ENCODE results near the gene ANKS3. TPM values are rescaled to one million over a fixed set of nuclear protein-coding genes. Genes with fewer than 3 reads are reported as not detected.

Gene ANKS3
- total and polyA plus RNA-seq, 2 experiments from 2014 or later: 35.2 to 40.3 TPM

DNA sequence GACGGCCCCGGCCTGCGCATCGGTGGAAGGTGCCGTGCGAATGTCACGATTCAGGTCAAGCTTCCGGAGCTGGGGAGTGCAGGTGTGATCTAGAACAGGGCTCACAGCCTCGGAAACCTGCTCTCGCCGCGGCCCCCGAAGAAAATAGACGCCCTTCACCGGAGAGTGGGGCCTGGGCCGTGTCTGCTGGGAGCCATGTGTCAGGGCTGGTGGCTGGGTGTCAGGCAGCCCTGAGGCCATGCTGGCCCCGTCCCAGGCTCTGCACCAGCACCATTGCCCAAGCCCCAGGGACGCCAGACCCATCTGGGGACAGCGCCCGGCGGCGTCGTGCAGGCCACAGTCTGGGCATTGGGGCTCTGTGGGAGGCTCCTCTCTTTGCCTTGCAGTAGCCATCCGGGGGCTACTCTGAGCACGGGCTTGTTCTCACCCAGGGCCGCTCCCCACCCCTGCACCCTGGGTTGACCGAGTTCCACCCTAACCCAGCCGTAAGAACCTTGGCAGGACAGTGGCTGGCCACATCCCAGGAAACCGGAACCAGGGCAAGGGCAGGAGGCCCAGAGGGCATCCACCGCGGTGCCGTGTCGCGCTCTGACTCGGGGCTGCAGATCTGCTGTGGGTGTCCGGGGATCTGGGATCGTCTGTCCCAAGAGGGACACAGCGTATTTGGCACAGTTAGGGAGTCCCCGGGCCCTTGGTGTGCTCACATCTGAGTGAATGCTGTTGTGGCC is 46.0 kb downstream of the ANKS3 start:
- H3K9me3 ChIP-seq (ENCODE audit: low read depth): no peaks in the 10 kb centered on the region
- TF ChIP-seq, protein P1, sequence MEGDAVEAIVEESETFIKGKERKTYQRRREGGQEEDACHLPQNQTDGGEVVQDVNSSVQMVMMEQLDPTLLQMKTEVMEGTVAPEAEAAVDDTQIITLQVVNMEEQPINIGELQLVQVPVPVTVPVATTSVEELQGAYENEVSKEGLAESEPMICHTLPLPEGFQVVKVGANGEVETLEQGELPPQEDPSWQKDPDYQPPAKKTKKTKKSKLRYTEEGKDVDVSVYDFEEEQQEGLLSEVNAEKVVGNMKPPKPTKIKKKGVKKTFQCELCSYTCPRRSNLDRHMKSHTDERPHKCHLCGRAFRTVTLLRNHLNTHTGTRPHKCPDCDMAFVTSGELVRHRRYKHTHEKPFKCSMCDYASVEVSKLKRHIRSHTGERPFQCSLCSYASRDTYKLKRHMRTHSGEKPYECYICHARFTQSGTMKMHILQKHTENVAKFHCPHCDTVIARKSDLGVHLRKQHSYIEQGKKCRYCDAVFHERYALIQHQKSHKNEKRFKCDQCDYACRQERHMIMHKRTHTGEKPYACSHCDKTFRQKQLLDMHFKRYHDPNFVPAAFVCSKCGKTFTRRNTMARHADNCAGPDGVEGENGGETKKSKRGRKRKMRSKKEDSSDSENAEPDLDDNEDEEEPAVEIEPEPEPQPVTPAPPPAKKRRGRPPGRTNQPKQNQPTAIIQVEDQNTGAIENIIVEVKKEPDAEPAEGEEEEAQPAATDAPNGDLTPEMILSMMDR (IDR thresholded peaks at IDR 0.05; ENCODE audit: low read depth, low read length): no peak
- H3K27me3 ChIP-seq: no peaks in the 10 kb centered on the region
- no peak for DNase-seq (ENCODE audit: low read depth in 1 of 2, low spot score in 1 of 2)
- H3K27ac ChIP-seq: no peak overlapping the region
- H3K36me3 ChIP-seq: peaks cover 6% of the 10 kb centered on the region
- peaks cover 4% of the 10 kb centered on the region for H3K4me1 ChIP-seq (ENCODE audit: low read depth)
- H3K4me3 ChIP-seq: no peak overlapping the region

DNA sequence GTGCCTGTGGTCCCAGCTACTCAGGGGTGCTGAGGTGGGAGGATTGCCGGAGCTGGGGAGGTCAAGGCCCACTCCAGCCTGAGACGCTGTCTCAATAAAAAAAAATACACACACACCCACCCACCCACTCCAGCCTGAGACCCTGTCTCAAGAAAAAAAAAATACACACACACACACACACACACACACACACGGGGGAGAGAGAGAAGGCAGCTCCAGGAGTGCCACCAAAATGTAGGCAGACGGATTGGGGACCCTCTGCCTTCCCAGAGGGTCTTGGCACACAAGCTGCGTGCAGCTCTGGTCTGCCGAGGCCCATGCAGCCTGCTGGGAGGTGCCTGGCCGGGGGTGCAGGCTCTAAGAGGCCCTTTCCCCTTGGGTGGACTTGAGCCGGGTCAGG is 46.7 kb downstream of the ANKS3 start:
- Histone ChIP-seq H3K27me3 (no peaks in the 10 kb centered on the region), H3K36me3 (peaks cover 6% of the 10 kb centered on the region), H3K9me3 (ENCODE audit: low read depth) (no peaks in the 10 kb centered on the region), H3K27ac (no peak overlapping the region), H3K4me1 (ENCODE audit: low read depth) (no peaks in the 10 kb centered on the region), H3K4me3 (no peak overlapping the region)
- no peak for DNase-seq (ENCODE audit: low read depth in 1 of 2, low spot score in 1 of 2)
- TF ChIP-seq, protein P1 (IDR thresholded peaks at IDR 0.05; ENCODE audit: low read depth, low read length): no peak

DNA sequence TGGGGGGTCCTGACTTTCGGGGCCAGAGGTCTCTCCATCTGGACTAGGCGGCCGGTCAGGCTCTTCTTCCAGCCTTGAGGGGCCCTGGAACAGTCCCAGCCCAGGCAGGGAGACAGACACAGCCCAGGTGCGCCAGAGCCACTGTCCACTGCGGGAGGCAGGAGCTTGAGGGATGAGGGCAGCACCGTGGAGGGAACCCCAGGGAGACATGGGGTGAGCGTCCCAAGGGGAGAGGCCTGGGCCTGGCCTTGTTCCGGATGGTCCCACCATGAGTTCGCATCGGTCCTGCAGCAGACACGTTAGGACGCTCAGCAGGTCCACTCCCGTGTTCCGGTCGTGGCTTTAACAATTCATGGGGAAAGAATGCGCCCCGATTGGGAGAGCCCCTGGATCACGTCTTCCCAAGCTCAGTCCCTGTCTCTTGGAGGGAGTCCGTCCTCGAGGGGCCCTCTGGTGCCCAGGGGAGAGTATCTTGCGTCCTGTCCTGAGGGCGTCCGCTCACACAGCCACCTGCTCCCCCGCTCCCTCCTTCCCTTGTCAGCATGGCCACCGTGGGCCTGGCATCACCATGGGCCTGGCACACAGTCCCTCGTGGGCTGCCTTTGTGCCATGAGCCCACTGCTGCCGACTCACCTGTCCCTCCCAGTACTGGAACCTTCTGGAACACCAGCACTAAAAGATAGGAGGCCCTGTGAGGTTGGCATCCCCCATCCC is 47.4 kb downstream of the ANKS3 start:
- no peaks in the 10 kb centered on the region for H3K27me3 ChIP-seq
- no peaks in the 10 kb centered on the region for H3K4me1 ChIP-seq (ENCODE audit: low read depth)
- no peaks in the 10 kb centered on the region for H3K9me3 ChIP-seq (ENCODE audit: low read depth)
- TF ChIP-seq, protein P1 (IDR thresholded peaks at IDR 0.05; ENCODE audit: low read depth, low read length): no peak
- DNase-seq (ENCODE audit: low read depth in 1 of 2, low spot score in 1 of 2): no peak
- no peak overlapping the region for H3K4me3 ChIP-seq
- H3K36me3 ChIP-seq: peaks cover 6% of the 10 kb centered on the region
- H3K27ac ChIP-seq: no peak overlapping the region

DNA sequence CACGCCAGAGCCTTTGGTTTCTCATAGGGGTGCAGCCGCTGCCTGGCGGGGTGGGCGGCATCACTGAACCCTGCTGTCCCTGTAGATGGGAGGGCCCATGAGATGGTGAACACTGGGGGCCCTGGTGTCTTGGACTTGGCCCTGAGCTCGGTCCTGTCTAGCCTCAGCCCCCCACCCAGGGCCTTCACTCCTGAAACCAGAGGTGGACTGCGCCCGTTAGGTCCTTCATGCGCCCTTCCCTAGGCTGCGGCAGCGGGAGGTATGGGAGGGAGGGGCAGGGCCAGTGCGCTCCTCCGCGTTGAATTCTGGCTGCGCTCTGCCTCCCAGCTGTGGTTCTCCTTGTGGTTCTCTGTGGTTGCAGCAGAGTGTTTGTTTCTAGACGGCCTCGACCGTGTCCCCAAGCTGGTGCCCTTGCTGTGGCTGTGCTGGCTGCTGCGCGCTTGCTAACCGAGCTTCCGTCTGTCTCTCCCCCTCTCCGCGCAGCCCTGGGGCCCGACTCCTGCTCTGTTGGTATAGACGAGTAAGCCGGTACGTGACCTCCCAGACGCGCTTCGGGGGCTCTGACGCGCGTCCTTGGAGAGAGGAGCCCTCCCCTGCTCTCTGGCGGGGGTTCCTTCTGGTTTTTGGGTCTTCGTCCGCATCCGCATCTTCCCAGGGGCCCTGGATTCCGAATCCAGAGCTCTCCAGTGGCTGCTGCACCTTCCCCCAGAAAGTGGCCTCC is 48.1 kb downstream of the ANKS3 start:
- no peaks in the 10 kb centered on the region for H3K4me1 ChIP-seq (ENCODE audit: low read depth)
- no peak overlapping the region for H3K4me3 ChIP-seq
- H3K27me3 ChIP-seq: no peaks in the 10 kb centered on the region
- TF ChIP-seq, protein P1 (IDR thresholded peaks at IDR 0.05; ENCODE audit: low read depth, low read length): no peak
- H3K36me3 ChIP-seq: peaks cover 6% of the 10 kb centered on the region
- DNase-seq (ENCODE audit: low read depth in 1 of 2, low spot score in 1 of 2): no peak
- no peaks in the 10 kb centered on the region for H3K9me3 ChIP-seq (ENCODE audit: low read depth)
- H3K27ac ChIP-seq: no peak overlapping the region

DNA sequence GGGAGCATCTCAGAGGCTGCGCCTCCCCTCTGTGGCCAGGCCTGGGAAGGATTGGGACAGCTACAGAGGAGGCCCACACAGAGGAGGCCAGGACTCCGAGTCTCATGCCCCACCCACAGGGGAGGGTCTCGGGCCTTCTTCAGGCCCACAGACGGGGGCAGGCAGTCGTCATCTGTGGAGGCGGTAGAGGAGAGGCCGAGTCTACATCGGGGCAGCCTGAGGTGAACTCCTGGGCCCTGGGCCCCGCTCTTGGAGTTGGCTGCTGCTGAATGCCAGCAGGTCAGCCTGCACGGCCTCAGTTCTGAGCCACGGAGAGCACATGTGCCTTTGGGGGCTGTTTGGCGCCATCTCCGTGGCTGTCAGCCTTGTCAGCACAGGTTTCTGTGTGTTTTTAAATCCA is 48.8 kb downstream of the ANKS3 start:
- Histone ChIP-seq H3K27me3 (no peaks in the 10 kb centered on the region), H3K27ac (no peak overlapping the region), H3K4me3 (no peak overlapping the region), H3K4me1 (ENCODE audit: low read depth) (no peaks in the 10 kb centered on the region), H3K36me3 (peaks cover 6% of the 10 kb centered on the region), H3K9me3 (ENCODE audit: low read depth) (no peaks in the 10 kb centered on the region)
- no peak for DNase-seq (ENCODE audit: low read depth in 1 of 2, low spot score in 1 of 2)
- TF ChIP-seq, protein P1 (IDR thresholded peaks at IDR 0.05; ENCODE audit: low read depth, low read length): no peak

Data from cardiac muscle cell (in vitro differentiated cells and primary cell).